ENCODE measurements around the gene ACTG1. TPM values are rescaled to one million over a fixed set of nuclear protein-coding genes. Genes with fewer than 3 reads are reported as not detected.
"Not testable (repeated sequence)": the region's sequence is repeated elsewhere in the genome, so short reads cannot be mapped to it uniquely, and the experiment has no call there.

Gene ACTG1
- total RNA-seq, 2 experiments from 2014 or later = 2,707 to 2,894 TPM

DNA sequence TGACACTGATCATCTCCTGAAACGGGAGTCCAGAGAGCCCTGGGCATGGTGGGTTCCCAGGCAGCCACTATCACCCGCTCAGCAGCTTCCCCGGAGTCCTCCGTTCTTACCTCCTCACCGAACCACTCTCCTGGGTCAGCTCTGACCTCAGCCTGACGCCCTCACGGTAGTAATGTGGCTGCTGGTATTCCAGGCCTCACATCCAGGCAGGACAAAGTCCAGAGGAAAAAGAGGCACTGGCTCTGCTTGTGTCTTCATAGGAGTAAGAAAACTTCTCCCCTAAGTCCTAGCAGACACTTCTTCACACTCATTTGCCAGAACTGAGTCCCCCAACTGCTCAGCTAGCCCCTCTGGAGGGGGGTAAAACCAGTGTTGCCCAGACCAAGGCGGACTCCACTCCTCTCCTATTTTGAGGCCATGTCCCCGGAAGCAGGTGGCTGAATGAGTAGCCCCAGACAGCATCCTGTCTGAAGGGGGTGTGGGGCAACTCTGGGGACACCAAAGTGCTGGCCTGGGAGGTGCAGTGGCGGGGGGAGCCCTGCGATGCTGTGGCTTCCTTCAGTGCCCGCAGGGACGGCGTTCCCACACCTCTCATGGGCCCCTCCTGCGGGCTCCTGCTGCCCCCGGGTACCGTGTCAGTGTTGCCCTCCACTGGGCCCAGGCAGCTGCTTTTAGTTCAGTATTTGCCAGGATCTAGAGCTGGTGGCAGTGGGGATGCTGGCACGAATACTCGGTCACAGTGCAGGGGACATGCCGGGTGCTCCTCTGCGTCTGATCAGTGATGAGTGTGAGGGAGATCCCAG, 20.9 kb upstream of the ACTG1 start:
- no peaks in the 10 kb centered on the region for H3K36me3 ChIP-seq (ENCODE audit: insufficient read depth, low read length)
- H3K4me3 ChIP-seq (ENCODE audit: low read depth, low read length, poor library complexity, severe bottlenecking) = no peak overlapping the region
- peaks cover 14% of the 10 kb centered on the region for H3K4me1 ChIP-seq (ENCODE audit: insufficient read depth, low read length, poor library complexity, severe bottlenecking)
- intact Hi-C loops (cut with micrococcal nuclease; ENCODE audit: unreplicated experiment) = no loop called here
- peak overlapping the region; percentile 35 for H3K4me2 ChIP-seq (ENCODE audit: low read length)
- no TSS peak for BruUV-seq (replicated peaks)
- H3K79me2 ChIP-seq (ENCODE audit: insufficient read depth, low read depth, low read length) = no peaks in the 10 kb centered on the region
- ChIA-PET CTCF (ENCODE audit: unreplicated experiment) (no interaction called here), POLR2A (interaction anchor here (1.0 kb wide), 1 partner anchor 10 kb away, joined by 3 read pairs; no protein-coding TSS in a partner anchor)
- no peaks in the 10 kb centered on the region for H3K9me3 ChIP-seq (ENCODE audit: low read length)
- no peak overlapping the region for H2AFZ ChIP-seq (ENCODE audit: low read length)
- no peak for TF ChIP-seq EZH2phosphoT487 (IDR thresholded peaks at IDR 0.05; ENCODE audit: borderline replicate concordance, low read depth, low read length)
- TF ChIP-seq, protein P1, sequence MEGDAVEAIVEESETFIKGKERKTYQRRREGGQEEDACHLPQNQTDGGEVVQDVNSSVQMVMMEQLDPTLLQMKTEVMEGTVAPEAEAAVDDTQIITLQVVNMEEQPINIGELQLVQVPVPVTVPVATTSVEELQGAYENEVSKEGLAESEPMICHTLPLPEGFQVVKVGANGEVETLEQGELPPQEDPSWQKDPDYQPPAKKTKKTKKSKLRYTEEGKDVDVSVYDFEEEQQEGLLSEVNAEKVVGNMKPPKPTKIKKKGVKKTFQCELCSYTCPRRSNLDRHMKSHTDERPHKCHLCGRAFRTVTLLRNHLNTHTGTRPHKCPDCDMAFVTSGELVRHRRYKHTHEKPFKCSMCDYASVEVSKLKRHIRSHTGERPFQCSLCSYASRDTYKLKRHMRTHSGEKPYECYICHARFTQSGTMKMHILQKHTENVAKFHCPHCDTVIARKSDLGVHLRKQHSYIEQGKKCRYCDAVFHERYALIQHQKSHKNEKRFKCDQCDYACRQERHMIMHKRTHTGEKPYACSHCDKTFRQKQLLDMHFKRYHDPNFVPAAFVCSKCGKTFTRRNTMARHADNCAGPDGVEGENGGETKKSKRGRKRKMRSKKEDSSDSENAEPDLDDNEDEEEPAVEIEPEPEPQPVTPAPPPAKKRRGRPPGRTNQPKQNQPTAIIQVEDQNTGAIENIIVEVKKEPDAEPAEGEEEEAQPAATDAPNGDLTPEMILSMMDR (conservative IDR thresholded peaks at IDR 0.05; ENCODE audit: low read length) = no peak
- H3K9me2 ChIP-seq (ENCODE audit: insufficient read depth, low read length) = no peaks in the 10 kb centered on the region
- H3K27ac ChIP-seq (ENCODE audit: low read depth, low read length, poor library complexity, severe bottlenecking) = peak overlapping the region; percentile 22
- no peaks in the 10 kb centered on the region for H4K20me1 ChIP-seq (ENCODE audit: insufficient read depth, low read length)
- peak; percentile 49 for DNase-seq (ENCODE audit: low spot score)

DNA sequence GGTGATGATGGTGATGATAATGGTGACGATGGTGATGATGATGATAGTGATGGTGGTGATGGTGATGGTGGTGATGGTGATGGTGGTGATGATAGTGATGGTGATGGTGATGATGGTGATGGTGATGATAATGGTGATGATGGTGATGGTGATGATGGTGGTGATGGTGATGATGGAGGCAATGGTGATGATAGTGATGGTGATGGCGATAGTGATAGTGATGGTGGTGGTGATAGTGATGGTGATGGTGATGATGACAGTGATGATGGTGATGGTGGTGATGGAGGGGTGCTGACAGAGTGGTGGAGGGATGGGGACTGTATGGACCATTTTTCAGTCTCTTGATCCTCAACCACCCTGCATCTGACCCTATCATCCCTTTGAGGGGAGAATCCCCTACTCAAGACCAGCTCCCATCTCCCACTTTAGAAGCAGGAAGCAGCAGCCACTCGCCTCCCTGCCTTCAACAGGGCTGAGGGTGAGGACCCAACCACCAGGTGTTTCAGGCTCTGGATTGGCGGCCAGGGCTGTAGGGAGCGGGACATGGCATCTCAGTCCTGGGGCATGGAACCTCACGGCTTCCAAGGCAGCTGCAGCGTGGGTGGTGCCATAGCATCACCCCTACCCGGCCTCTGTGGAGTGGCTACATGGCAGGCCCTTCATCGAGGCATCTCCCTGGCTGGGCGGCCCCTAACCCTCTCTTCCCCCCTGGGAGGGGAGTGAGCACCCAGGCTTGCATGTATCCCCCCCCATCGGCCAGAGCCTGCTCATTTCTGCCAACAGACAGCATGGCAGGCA, 20.1 kb upstream of the ACTG1 start:
- Histone ChIP-seq H2AFZ (ENCODE audit: low read length) (no peak overlapping the region), H3K36me3 (ENCODE audit: insufficient read depth, low read length) (no peaks in the 10 kb centered on the region), H3K79me2 (ENCODE audit: insufficient read depth, low read depth, low read length) (no peaks in the 10 kb centered on the region), H3K27ac (ENCODE audit: low read depth, low read length, poor library complexity, severe bottlenecking) (no peak overlapping the region), H3K4me2 (ENCODE audit: low read length) (peak overlapping the region; percentile 35; the same call in 1 of the 2 replicates), H3K4me1 (ENCODE audit: insufficient read depth, low read length, poor library complexity, severe bottlenecking) (peaks cover 14% of the 10 kb centered on the region), H3K4me3 (ENCODE audit: low read depth, low read length, poor library complexity, severe bottlenecking) (no peak overlapping the region), H4K20me1 (ENCODE audit: insufficient read depth, low read length) (no peaks in the 10 kb centered on the region), H3K9me3 (ENCODE audit: low read length) (no peaks in the 10 kb centered on the region), H3K9me2 (ENCODE audit: insufficient read depth, low read length) (no peaks in the 10 kb centered on the region)
- ChIA-PET CTCF (ENCODE audit: unreplicated experiment) (no interaction called here), POLR2A (no interaction called here)
- intact Hi-C loops (cut with micrococcal nuclease; ENCODE audit: unreplicated experiment) = no loop called here
- no TSS peak for BruUV-seq (replicated peaks)
- no peak for DNase-seq (ENCODE audit: low spot score)
- TF ChIP-seq, protein P1 (conservative IDR thresholded peaks at IDR 0.05; ENCODE audit: low read length) = no peak
- TF ChIP-seq EZH2phosphoT487 (IDR thresholded peaks at IDR 0.05; ENCODE audit: borderline replicate concordance, low read depth, low read length) = no peak

DNA sequence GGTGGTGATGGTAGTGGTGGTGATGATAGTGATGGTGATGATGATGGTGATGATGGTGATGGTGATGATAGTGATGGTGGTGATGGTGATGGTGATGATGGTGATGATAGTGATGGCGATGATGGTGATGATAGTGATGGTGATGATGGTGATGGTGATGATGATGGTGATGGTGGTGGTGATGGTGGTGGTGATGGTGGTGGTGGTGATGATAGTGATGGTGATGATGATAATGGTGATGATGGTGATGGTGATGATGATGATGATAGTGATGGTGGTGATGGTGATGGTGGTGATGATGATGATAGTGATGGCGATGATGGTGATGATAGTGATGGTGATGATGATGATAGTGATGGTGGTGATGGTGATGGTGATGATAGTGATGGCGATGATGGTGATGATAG, 19.4 kb upstream of the ACTG1 start:
- POLR2A ChIA-PET; intact Hi-C loops (cut with micrococcal nuclease; ENCODE audit: unreplicated experiment); DNase-seq (ENCODE audit: low spot score); H3K36me3 ChIP-seq (ENCODE audit: insufficient read depth, low read length); H3K9me2 ChIP-seq (ENCODE audit: insufficient read depth, low read length); H3K27ac ChIP-seq (ENCODE audit: low read depth, low read length, poor library complexity, severe bottlenecking); H3K4me2 ChIP-seq (ENCODE audit: low read length); CTCF ChIA-PET (ENCODE audit: unreplicated experiment); H4K20me1 ChIP-seq (ENCODE audit: insufficient read depth, low read length); H3K79me2 ChIP-seq (ENCODE audit: insufficient read depth, low read depth, low read length); H3K9me3 ChIP-seq (ENCODE audit: low read length); BruUV-seq (replicated peaks); H2AFZ ChIP-seq (ENCODE audit: low read length); H3K4me3 ChIP-seq (ENCODE audit: low read depth, low read length, poor library complexity, severe bottlenecking): not testable (repeated sequence)
- H3K4me1 ChIP-seq (ENCODE audit: insufficient read depth, low read length, poor library complexity, severe bottlenecking) = peaks cover 14% of the 10 kb centered on the region

DNA sequence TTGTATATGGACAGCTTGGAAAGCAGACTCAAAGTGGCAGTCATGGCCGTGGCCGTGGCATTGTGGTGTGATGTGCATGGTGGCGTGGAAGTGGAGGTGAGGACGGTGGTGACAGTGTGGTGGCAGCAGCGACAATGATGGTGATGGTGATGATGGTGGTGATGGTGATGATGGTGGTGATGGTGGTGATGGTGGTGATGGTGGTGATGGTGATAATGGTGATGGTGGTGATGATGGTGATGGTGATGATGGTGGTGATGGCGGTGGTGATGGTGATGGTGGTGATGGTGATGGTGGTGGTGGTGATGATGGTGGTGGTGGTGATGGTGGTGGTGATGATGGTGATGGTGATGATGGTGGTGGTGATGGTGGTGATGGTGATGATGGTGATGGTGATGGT, 18.4 kb upstream of the ACTG1 start:
- not testable (repeated sequence) for H3K4me2 ChIP-seq (ENCODE audit: low read length)

More for the DNA sequence above, 18.4 kb upstream of the ACTG1 start:
- H3K27ac ChIP-seq (ENCODE audit: low read depth, low read length, poor library complexity, severe bottlenecking); H3K4me3 ChIP-seq (ENCODE audit: low read depth, low read length, poor library complexity, severe bottlenecking); H3K9me3 ChIP-seq (ENCODE audit: low read length); H3K36me3 ChIP-seq (ENCODE audit: insufficient read depth, low read length); H4K20me1 ChIP-seq (ENCODE audit: insufficient read depth, low read length); POLR2A ChIA-PET; H2AFZ ChIP-seq (ENCODE audit: low read length); DNase-seq (ENCODE audit: low spot score); CTCF ChIA-PET (ENCODE audit: unreplicated experiment); intact Hi-C loops (cut with micrococcal nuclease; ENCODE audit: unreplicated experiment); H3K79me2 ChIP-seq (ENCODE audit: insufficient read depth, low read depth, low read length); H3K9me2 ChIP-seq (ENCODE audit: insufficient read depth, low read length): not testable (repeated sequence)
- H3K4me1 ChIP-seq (ENCODE audit: insufficient read depth, low read length, poor library complexity, severe bottlenecking) = peaks cover 14% of the 10 kb centered on the region
- BruUV-seq (replicated peaks) = TSS peak; percentile 74
